HG03565 (cell line): Measurements from ENCODE around the gene PANK1.
"Not testable (repeated sequence)": the region's sequence is repeated elsewhere in the genome, so short reads cannot be mapped to it uniquely, and the experiment has no call there.

Experiments
- ATAC-seq: cut with Tn5 transposase; IDR thresholded peaks from one replicate; pipeline ENCODE4 v1.9.1; 2021; ENCODE audit warnings: mild to moderate bottlenecking, moderate library complexity; ENCODE audit not compliant: unreplicated experiment

PANK1 gene

GRCh38 chr10:89576022-89576421 is 69.0 kb downstream of the PANK1 start:
- no peak for ATAC-seq

GRCh38 chr10:89575031-89575430 is 70.0 kb downstream of the PANK1 start:
- no peak for ATAC-seq

GRCh38 chr10:89574368-89574767 is 70.7 kb downstream of the PANK1 start:
- ATAC-seq = no peak

- ATAC-seq = no peak
Observed at GRCh38 chr10:89567576-89568245, 77.3 kb downstream of the PANK1 start.

- ATAC-seq = no peak
Observed at GRCh38 chr10:89566992-89567391, 78.0 kb downstream of the PANK1 start.

- ATAC-seq = no peak
Observed at GRCh38 chr10:89566095-89566950, 78.7 kb downstream of the PANK1 start.

- no peak for ATAC-seq
Observed at GRCh38 chr10:89565180-89565579, 79.9 kb downstream of the PANK1 start.

GRCh38 chr10:89563861-89564478 is 81.1 kb downstream of the PANK1 start:
- ATAC-seq = no peak

- ATAC-seq = no peak
Observed at GRCh38 chr10:89563311-89563710, 81.7 kb downstream of the PANK1 start.

GRCh38 chr10:89556600-89556999 is 88.4 kb downstream of the PANK1 start:
- ATAC-seq = no peak

GRCh38 chr10:89555688-89556445 is 89.2 kb downstream of the PANK1 start:
- ATAC-seq = no peak

GRCh38 chr10:89554433-89554832 is 90.6 kb downstream of the PANK1 start:
- no peak for ATAC-seq

GRCh38 chr10:89553064-89553734 is 91.8 kb downstream of the PANK1 start:
- no peak for ATAC-seq

- no peak for ATAC-seq
Observed at GRCh38 chr10:89552213-89552612, 92.8 kb downstream of the PANK1 start.

- ATAC-seq = no peak
Observed at GRCh38 chr10:89550509-89550908, 94.5 kb downstream of the PANK1 start.

GRCh38 chr10:89549510-89549909 is 95.5 kb downstream of the PANK1 start:
- ATAC-seq = no peak

GRCh38 chr10:89548673-89549072 is 96.4 kb downstream of the PANK1 start:
- ATAC-seq = no peak

- no peak for ATAC-seq
Observed at GRCh38 chr10:89547853-89548513, 97.1 kb downstream of the PANK1 start.

- not testable (repeated sequence) for ATAC-seq
Observed at GRCh38 chr10:89546651-89547050, 98.4 kb downstream of the PANK1 start.

GRCh38 chr10:89543841-89544240 is 101.2 kb downstream of the PANK1 start:
- no peak for ATAC-seq
